Measurements from ENCODE around the gene SGMS1.

SGMS1 gene

DNA sequence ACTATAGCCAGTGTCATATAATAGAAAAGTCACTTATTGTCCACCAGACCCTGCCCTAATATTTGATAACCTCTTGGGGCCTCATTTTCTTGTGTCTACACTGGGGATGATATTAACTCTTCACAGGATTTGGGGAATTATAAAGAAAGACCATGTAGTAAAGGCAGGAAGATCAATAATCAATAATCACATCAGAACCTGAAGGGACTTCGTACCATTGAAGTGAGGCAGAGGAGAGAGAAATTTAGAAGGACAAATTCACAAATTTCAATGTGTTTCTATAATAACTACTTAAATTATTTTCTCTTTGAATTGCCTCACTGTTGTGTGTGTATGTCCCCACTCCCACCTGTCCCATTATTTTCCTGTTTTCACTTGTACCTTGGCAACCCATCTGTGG, 10.7 kb upstream of the SGMS1 start:
- Histone ChIP-seq H4K20me1 (ENCODE audit: low read depth, low read length) (no peaks in the 10 kb centered on the region; the same call in 1 of the 2 replicates), H3K27ac (ENCODE audit: low read depth, low read length) (no peak overlapping the region), H3K9me2 (replicated peaks; ENCODE audit: insufficient read depth, low read length) (no peaks in the 10 kb centered on the region), H3K4me2 (ENCODE audit: low read depth, low read length, poor library complexity, severe bottlenecking) (no peak overlapping the region), H3K9ac (ENCODE audit: low read length) (no peak overlapping the region), H3K79me2 (ENCODE audit: insufficient read depth, low read length) (no peaks in the 10 kb centered on the region), H3K4me3 (ENCODE audit: insufficient read depth, low read length, poor library complexity, severe bottlenecking) (no peak overlapping the region), H3K36me3 (ENCODE audit: low read length) (no peaks in the 10 kb centered on the region), H3F3A (ENCODE audit: insufficient read depth) (no peaks in the 10 kb centered on the region), H2AFZ (ENCODE audit: low read depth, low read length, severe bottlenecking) (no peak overlapping the region), H3K9me3 (ENCODE audit: insufficient read depth, low read length) (no peaks in the 10 kb centered on the region), H3K27me3 (ENCODE audit: low read length) (no peaks in the 10 kb centered on the region)
- no peak for TF ChIP-seq EZH2phosphoT487 (conservative IDR thresholded peaks at IDR 0.05; ENCODE audit: low read length)
- TF ChIP-seq, protein P1, sequence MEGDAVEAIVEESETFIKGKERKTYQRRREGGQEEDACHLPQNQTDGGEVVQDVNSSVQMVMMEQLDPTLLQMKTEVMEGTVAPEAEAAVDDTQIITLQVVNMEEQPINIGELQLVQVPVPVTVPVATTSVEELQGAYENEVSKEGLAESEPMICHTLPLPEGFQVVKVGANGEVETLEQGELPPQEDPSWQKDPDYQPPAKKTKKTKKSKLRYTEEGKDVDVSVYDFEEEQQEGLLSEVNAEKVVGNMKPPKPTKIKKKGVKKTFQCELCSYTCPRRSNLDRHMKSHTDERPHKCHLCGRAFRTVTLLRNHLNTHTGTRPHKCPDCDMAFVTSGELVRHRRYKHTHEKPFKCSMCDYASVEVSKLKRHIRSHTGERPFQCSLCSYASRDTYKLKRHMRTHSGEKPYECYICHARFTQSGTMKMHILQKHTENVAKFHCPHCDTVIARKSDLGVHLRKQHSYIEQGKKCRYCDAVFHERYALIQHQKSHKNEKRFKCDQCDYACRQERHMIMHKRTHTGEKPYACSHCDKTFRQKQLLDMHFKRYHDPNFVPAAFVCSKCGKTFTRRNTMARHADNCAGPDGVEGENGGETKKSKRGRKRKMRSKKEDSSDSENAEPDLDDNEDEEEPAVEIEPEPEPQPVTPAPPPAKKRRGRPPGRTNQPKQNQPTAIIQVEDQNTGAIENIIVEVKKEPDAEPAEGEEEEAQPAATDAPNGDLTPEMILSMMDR (IDR thresholded peaks at IDR 0.05; ENCODE audit: insufficient read depth, low read length, poor library complexity, severe bottlenecking): no peak

DNA sequence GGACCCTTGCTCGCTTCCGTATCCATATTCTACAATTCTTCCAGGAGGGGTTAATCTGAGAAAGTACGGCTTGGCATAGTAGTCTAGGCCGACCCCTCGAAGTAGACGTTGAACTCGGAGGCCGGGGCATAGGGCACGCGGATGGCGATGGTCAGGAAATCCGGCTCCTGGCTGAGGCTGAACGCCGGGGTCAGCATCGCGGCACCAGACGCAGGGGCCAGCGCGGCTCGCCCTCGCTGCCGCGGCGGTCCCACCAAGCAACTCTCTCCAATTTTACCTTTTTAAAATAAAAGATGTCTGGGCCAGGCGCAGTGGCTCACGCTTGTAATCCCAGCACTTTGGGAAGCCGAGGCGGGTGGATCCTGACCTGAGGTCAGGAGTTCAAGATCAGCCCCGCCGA, 7.3 kb upstream of the SGMS1 start:
- Histone ChIP-seq H3K9me2 (replicated peaks; ENCODE audit: insufficient read depth, low read length) (no peaks in the 10 kb centered on the region), H2AFZ (ENCODE audit: low read depth, low read length, severe bottlenecking) (no peak overlapping the region), H3F3A (ENCODE audit: insufficient read depth) (no peaks in the 10 kb centered on the region), H4K20me1 (ENCODE audit: low read depth, low read length) (no peaks in the 10 kb centered on the region; the same call in 1 of the 2 replicates), H3K27ac (ENCODE audit: low read depth, low read length) (no peak overlapping the region), H3K4me2 (ENCODE audit: low read depth, low read length, poor library complexity, severe bottlenecking) (no peak overlapping the region), H3K9ac (ENCODE audit: low read length) (no peak overlapping the region), H3K79me2 (ENCODE audit: insufficient read depth, low read length) (no peaks in the 10 kb centered on the region), H3K4me3 (ENCODE audit: insufficient read depth, low read length, poor library complexity, severe bottlenecking) (no peak overlapping the region), H3K36me3 (ENCODE audit: low read length) (no peaks in the 10 kb centered on the region), H3K27me3 (ENCODE audit: low read length) (no peaks in the 10 kb centered on the region), H3K9me3 (ENCODE audit: insufficient read depth, low read length) (no peaks in the 10 kb centered on the region)
- TF ChIP-seq, protein P1 (IDR thresholded peaks at IDR 0.05; ENCODE audit: insufficient read depth, low read length, poor library complexity, severe bottlenecking): no peak
- TF ChIP-seq EZH2phosphoT487 (conservative IDR thresholded peaks at IDR 0.05; ENCODE audit: low read length): no peak

GRCh38 chr10:50629495-50630122, 5.9 kb upstream of the SGMS1 start:
- H3K27ac ChIP-seq (ENCODE audit: low read depth, low read length): no peak overlapping the region

More at GRCh38 chr10:50629495-50630122, 5.9 kb upstream of the SGMS1 start:
- Histone ChIP-seq H3K79me2 (ENCODE audit: insufficient read depth, low read length) (no peaks in the 10 kb centered on the region), H3K27me3 (ENCODE audit: low read length) (no peaks in the 10 kb centered on the region), H3K4me2 (ENCODE audit: low read depth, low read length, poor library complexity, severe bottlenecking) (no peak overlapping the region), H3K9me3 (ENCODE audit: insufficient read depth, low read length) (no peaks in the 10 kb centered on the region), H3K9me2 (replicated peaks; ENCODE audit: insufficient read depth, low read length) (no peaks in the 10 kb centered on the region), H3K9ac (ENCODE audit: low read length) (no peak overlapping the region), H3F3A (ENCODE audit: insufficient read depth) (no peaks in the 10 kb centered on the region), H3K4me3 (ENCODE audit: insufficient read depth, low read length, poor library complexity, severe bottlenecking) (no peak overlapping the region), H4K20me1 (ENCODE audit: low read depth, low read length) (no peaks in the 10 kb centered on the region; the same call in 1 of the 2 replicates), H2AFZ (ENCODE audit: low read depth, low read length, severe bottlenecking) (no peak overlapping the region), H3K36me3 (ENCODE audit: low read length) (no peaks in the 10 kb centered on the region)
- TF ChIP-seq, protein P1 (IDR thresholded peaks at IDR 0.05; ENCODE audit: insufficient read depth, low read length, poor library complexity, severe bottlenecking): no peak
- no peak for TF ChIP-seq EZH2phosphoT487 (conservative IDR thresholded peaks at IDR 0.05; ENCODE audit: low read length)
